NB4 (cell line): ENCODE data around the gene SESN3.

Experiments
- POLR2A ChIP-seq: IDR thresholded peaks from 2 replicates; pipeline ENCODE4 v1.6.1; 2011; ENCODE audit warnings: mild to moderate bottlenecking; ENCODE audit not compliant: insufficient read length; ENCODE audit errors: extremely low read depth
- TF ChIP-seq, protein P1 (sequence below): IDR thresholded peaks from one replicate; pipeline ENCODE4 v1.5.1; 2012; ENCODE audit warnings: low read depth, low read length

DNA sequence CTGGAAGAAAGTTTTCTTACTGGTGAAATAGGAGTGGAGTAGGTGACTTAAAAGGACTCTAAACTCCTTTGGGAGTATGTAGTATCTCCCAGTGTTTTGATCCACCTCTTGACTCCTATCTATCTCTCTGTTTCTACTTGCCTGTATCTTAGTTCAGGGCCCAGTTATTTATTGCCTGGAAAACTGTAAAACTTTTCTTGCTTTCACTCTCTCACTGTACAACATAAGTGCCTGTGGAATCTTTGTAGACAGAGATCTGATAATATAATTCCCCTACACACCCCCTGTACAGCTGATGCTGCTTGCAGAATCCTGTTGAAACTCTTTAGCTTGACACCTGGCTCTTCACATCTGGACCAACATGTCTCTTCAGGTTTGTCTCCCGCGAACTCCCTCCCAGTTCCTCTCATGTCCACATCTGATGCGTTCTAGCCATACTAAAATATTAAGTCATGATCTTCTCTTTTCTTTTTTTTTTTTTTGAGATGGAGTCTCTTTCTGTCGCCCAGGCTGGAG, 26.5 kb upstream of the SESN3 start:
- TF ChIP-seq, protein P1, sequence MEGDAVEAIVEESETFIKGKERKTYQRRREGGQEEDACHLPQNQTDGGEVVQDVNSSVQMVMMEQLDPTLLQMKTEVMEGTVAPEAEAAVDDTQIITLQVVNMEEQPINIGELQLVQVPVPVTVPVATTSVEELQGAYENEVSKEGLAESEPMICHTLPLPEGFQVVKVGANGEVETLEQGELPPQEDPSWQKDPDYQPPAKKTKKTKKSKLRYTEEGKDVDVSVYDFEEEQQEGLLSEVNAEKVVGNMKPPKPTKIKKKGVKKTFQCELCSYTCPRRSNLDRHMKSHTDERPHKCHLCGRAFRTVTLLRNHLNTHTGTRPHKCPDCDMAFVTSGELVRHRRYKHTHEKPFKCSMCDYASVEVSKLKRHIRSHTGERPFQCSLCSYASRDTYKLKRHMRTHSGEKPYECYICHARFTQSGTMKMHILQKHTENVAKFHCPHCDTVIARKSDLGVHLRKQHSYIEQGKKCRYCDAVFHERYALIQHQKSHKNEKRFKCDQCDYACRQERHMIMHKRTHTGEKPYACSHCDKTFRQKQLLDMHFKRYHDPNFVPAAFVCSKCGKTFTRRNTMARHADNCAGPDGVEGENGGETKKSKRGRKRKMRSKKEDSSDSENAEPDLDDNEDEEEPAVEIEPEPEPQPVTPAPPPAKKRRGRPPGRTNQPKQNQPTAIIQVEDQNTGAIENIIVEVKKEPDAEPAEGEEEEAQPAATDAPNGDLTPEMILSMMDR, result no peak
- TF ChIP-seq POLR2A, result no peak
